H1 (cell line): Measurements from ENCODE around the gene ST14. TPM values are rescaled to one million over a fixed set of nuclear protein-coding genes. Genes with fewer than 3 reads are reported as not detected.

Source experiments
- CTCF ChIA-PET: fragments of 300-600 bp; sonication (Branson Sonifier 250); formaldehyde crosslinking; loops from one replicate; lab custom pipeline; 2021; ENCODE audit not compliant: partially characterized antibody; lab: Charles Lee
- POLR2A ChIA-PET: fragments of 300-600 bp; sonication (Branson Sonifier 250); formaldehyde crosslinking; loops from one replicate; lab custom pipeline; 2021; ENCODE audit warnings: inconsistent platforms; ENCODE audit not compliant: partially characterized antibody; lab: Charles Lee
- DNase-seq, 2 experiments: peaks; one replicate each; pipeline versions ENCODE4 v3.0.0 to v3.0.0-alpha.2; 2010 to 2022; ENCODE audit warnings: low spot score in 2 of 2, low read depth in 1 of 2, mixed read lengths in 1 of 2
- FAIRE-seq: peaks from 2 replicates; lab custom pipeline; 2011; peaks lifted over from hg19 to GRCh38; lab: Jason Lieb, UNC
- H2AFZ ChIP-seq: 2 replicates; pipeline ENCODE4 v1.8.1; 2012; ENCODE audit warnings: low read length, inconsistent platforms
- H2AK5ac ChIP-seq: 2 replicates; pipeline ENCODE4 v1.6.1; 2013; ENCODE audit warnings: low read depth, low read length
- H2BK120ac ChIP-seq: replicated peaks from 2 replicates; pipeline ENCODE3; 2013; ENCODE audit warnings: low read depth, low read length, inconsistent platforms
- H2BK12ac ChIP-seq: 2 replicates; pipeline ENCODE4 v1.6.1; 2013; ENCODE audit warnings: low read depth, low read length
- H2BK15ac ChIP-seq: 2 replicates; pipeline ENCODE4 v1.6.1; 2013; ENCODE audit warnings: low read length
- H2BK20ac ChIP-seq: 2 replicates; pipeline ENCODE4 v1.6.1; 2013; ENCODE audit warnings: low read length
- H2BK5ac ChIP-seq: 2 replicates; pipeline ENCODE4 v1.6.1; 2013; ENCODE audit warnings: low read depth, low read length
- H3K14ac ChIP-seq: 2 replicates; pipeline ENCODE4 v1.6.1; 2013; ENCODE audit warnings: inconsistent platforms; ENCODE audit not compliant: insufficient read length
- H3K18ac ChIP-seq: 2 replicates; pipeline ENCODE4 v1.6.1; 2013; ENCODE audit warnings: low read length; ENCODE audit errors: extremely low read depth
- H3K23ac ChIP-seq: 2 replicates; pipeline ENCODE4 v1.6.1; 2013; ENCODE audit warnings: inconsistent platforms; ENCODE audit not compliant: insufficient read length
- H3K23me2 ChIP-seq: 2 replicates; pipeline ENCODE4 v1.6.1; 2013; ENCODE audit warnings: low read depth, low read length
- H3K27ac ChIP-seq: 2 replicates; pipeline ENCODE4 v1.6.1; 2011; ENCODE audit warnings: low read depth, low read length, inconsistent platforms
- H3K27me3 ChIP-seq, 4 experiments: replicated peaks in 1 of 4; 1 replicate in 1 of 4; 2 replicates in 3 of 4; pipeline versions ENCODE4 v1.6.1 to v1.8.1; 2011 to 2013; ENCODE audit warnings: low read length in 3 of 4, mild to moderate bottlenecking in 3 of 4, inconsistent platforms in 2 of 4, mixed read lengths in 2 of 4, moderate library complexity in 1 of 4; ENCODE audit not compliant: control insufficient read depth in 3 of 4, insufficient read depth in 3 of 4; ENCODE audit errors: extremely low read depth in 1 of 4
- H3K36me3 ChIP-seq, 4 experiments: 2 replicates each; pipeline versions ENCODE4 v1.6.1 to v1.8.1; 2011 to 2013; ENCODE audit warnings: mild to moderate bottlenecking in 4 of 4, low read length in 3 of 4, moderate library complexity in 2 of 4, control low read depth in 1 of 4, inconsistent platforms in 1 of 4; ENCODE audit not compliant: insufficient read depth in 4 of 4, control insufficient read depth in 2 of 4
- H3K4ac ChIP-seq: replicated peaks from 2 replicates; pipeline ENCODE3; 2013; ENCODE audit warnings: low read length, low read depth, mixed read lengths, inconsistent platforms; ENCODE audit not compliant: insufficient read length
- H3K4me1 ChIP-seq, 4 experiments: replicated peaks in 1 of 4; 1 replicate in 1 of 4; 2 replicates in 3 of 4; pipeline versions ENCODE4 v1.6.1 to v1.8.1; 2011 to 2013; ENCODE audit warnings: low read length in 3 of 4, inconsistent platforms in 2 of 4, mixed read lengths in 1 of 4; ENCODE audit not compliant: insufficient read depth in 4 of 4, control insufficient read depth in 3 of 4
- H3K4me2 ChIP-seq, 2 experiments: 2 replicates each; pipeline versions ENCODE4 v1.6.1 to v1.8.1; 2011 to 2013; ENCODE audit warnings: low read depth in 2 of 2, low read length in 2 of 2, control low read depth in 1 of 2, inconsistent platforms in 1 of 2, mild to moderate bottlenecking in 1 of 2; ENCODE audit not compliant: insufficient read depth in 1 of 2
- H3K4me3 ChIP-seq, 4 experiments: fragments of 200-600, 300-600 bp in 1 of 4; sonication (generic), shearing (Covaris generic), sonication (Bioruptor Twin) in 1 of 4; 2 replicates each; pipeline versions ENCODE4 v1.5.1 to v1.8.1; 2011 to 2016; ENCODE audit warnings: low read length in 4 of 4, low read depth in 3 of 4, control low read depth in 2 of 4, inconsistent platforms in 2 of 4, mild to moderate bottlenecking in 2 of 4, mixed read lengths in 1 of 4, moderate library complexity in 1 of 4; ENCODE audit not compliant: insufficient read depth in 2 of 4; ENCODE audit errors: extremely low read depth in 1 of 4
- H3K56ac ChIP-seq: replicated peaks from 2 replicates; pipeline ENCODE3; 2013; ENCODE audit warnings: low read depth, mild to moderate bottlenecking, mixed read lengths, low read length, inconsistent platforms; ENCODE audit not compliant: insufficient read length
- H3K79me1 ChIP-seq: 2 replicates; pipeline ENCODE4 v1.6.1; 2013; ENCODE audit warnings: low read depth, low read length, control low read depth
- H3K79me2 ChIP-seq, 2 experiments: 2 replicates each; pipeline versions ENCODE4 v1.6.1 to v1.8.1; 2012 to 2013; ENCODE audit warnings: low read length in 2 of 2, mild to moderate bottlenecking in 2 of 2, inconsistent platforms in 1 of 2; ENCODE audit not compliant: insufficient read depth in 2 of 2, control insufficient read depth in 1 of 2
- H3K9ac ChIP-seq, 4 experiments: replicated peaks in 1 of 4; 1 replicate in 1 of 4; 2 replicates in 3 of 4; pipeline versions ENCODE4 v1.6.1 to v1.8.1; 2011 to 2013; ENCODE audit warnings: low read depth in 3 of 4, low read length in 3 of 4, control low read depth in 2 of 4, mild to moderate bottlenecking in 2 of 4, moderate library complexity in 2 of 4, inconsistent platforms in 1 of 4; ENCODE audit errors: extremely low read depth in 1 of 4
- H3K9me3 ChIP-seq, 2 experiments: 2 replicates each; pipeline versions ENCODE4 v1.6.1 to v1.8.1; 2012 to 2013; ENCODE audit warnings: mild to moderate bottlenecking in 2 of 2, moderate library complexity in 2 of 2, control low read depth in 1 of 2, inconsistent platforms in 1 of 2, low read depth in 1 of 2, low read length in 1 of 2, mixed read lengths in 1 of 2; ENCODE audit not compliant: insufficient read depth in 2 of 2
- H4K20me1 ChIP-seq, 2 experiments: replicated peaks in 1 of 2; 2 replicates each; pipeline versions ENCODE3 to v1.8.1; 2011 to 2013; ENCODE audit warnings: inconsistent platforms in 2 of 2, low read length in 2 of 2, mild to moderate bottlenecking in 1 of 2; ENCODE audit not compliant: insufficient read depth in 2 of 2, control insufficient read depth in 1 of 2
- H4K5ac ChIP-seq: 2 replicates; pipeline ENCODE4 v1.6.1; 2013; ENCODE audit warnings: low read length, low read depth, mixed read lengths, inconsistent platforms; ENCODE audit not compliant: insufficient read length
- H4K8ac ChIP-seq: 2 replicates; pipeline ENCODE4 v1.8.0; 2013; ENCODE audit warnings: mild to moderate bottlenecking, moderate library complexity, low read length, inconsistent platforms; ENCODE audit not compliant: insufficient read depth; ENCODE audit errors: extremely low read depth
- H4K91ac ChIP-seq: replicated peaks from 2 replicates; pipeline ENCODE3; 2013; ENCODE audit warnings: low read length, mixed read lengths, inconsistent platforms; ENCODE audit not compliant: insufficient read length
- CBX5 ChIP-seq: fragments of 300-800, 300-1000 bp; sonication (generic); IDR thresholded peaks from 2 replicates; pipeline ENCODE4 v1.7.1; 2016; ENCODE audit warnings: antibody characterized with exemption, low read length, low read depth
- CREB1 ChIP-seq: IDR thresholded peaks from 2 replicates; pipeline ENCODE4 v1.6.1; 2012; ENCODE audit warnings: inconsistent platforms
- EGR1 ChIP-seq: IDR thresholded peaks from 2 replicates; pipeline ENCODE4 v1.6.1; 2011; ENCODE audit warnings: low read depth, low read length, borderline replicate concordance
- FOSL1 ChIP-seq: IDR thresholded peaks from 2 replicates; pipeline ENCODE4 v1.6.1; 2011; ENCODE audit warnings: mild to moderate bottlenecking, low read depth, low read length, moderate library complexity; ENCODE audit not compliant: insufficient read depth
- JUND ChIP-seq: IDR thresholded peaks from 2 replicates; pipeline ENCODE4 v1.6.1; 2011; ENCODE audit warnings: mild to moderate bottlenecking, improper control_type of control experiment, low read length
- NANOG ChIP-seq: IDR thresholded peaks from 2 replicates; pipeline ENCODE4 v1.6.1; 2011; ENCODE audit warnings: low read length, low read depth, mild to moderate bottlenecking, inconsistent platforms; ENCODE audit not compliant: insufficient read depth, poor library complexity, severe bottlenecking
- RNF2 ChIP-seq: fragments of 200-900, 300-1000 bp; sonication (generic); IDR thresholded peaks from 2 replicates; pipeline ENCODE4 v1.7.1; 2016; ENCODE audit warnings: borderline replicate concordance, low read depth, mild to moderate bottlenecking, antibody characterized with exemption, low read length; ENCODE audit not compliant: poor library complexity, severe bottlenecking; ENCODE audit errors: missing control alignments
- SIX5 ChIP-seq: IDR thresholded peaks from 2 replicates; pipeline ENCODE4 v1.6.1; 2011; ENCODE audit warnings: mild to moderate bottlenecking, low read depth, low read length
- SP1 ChIP-seq: IDR thresholded peaks from 2 replicates; pipeline ENCODE4 v1.6.1; 2011; ENCODE audit warnings: low read depth, low read length
- SP4 ChIP-seq: IDR thresholded peaks from 2 replicates; pipeline ENCODE4 v1.6.1; 2012; ENCODE audit warnings: low read length, inconsistent platforms
- SRF ChIP-seq: IDR thresholded peaks from 2 replicates; pipeline ENCODE4 v1.6.1; 2011; ENCODE audit warnings: mild to moderate bottlenecking, low read depth, low read length, moderate library complexity
- SUZ12 ChIP-seq: fragments of 200-600 bp; sonication (generic); IDR thresholded peaks from 2 replicates; pipeline ENCODE4 v1.6.1; 2012; ENCODE audit warnings: mild to moderate bottlenecking, inconsistent platforms, low read length, moderate library complexity, mixed read lengths
- TAF1 ChIP-seq: IDR thresholded peaks from 2 replicates; pipeline ENCODE4 v1.6.1; 2011; ENCODE audit warnings: mild to moderate bottlenecking, low read depth, low read length
- TCF12 ChIP-seq: IDR thresholded peaks from 2 replicates; pipeline ENCODE4 v1.6.1; 2011; ENCODE audit warnings: low read depth, mild to moderate bottlenecking, low read length
- WGBS, 2 experiments: shearing (Covaris generic) in 1 of 2; methylation state at CpG; one replicate each; pipeline versions ENCODE4 v1.1.6 to v1.1.7; 2013 to 2015; ENCODE audit warnings: low lambda C conversion rate in 2 of 2, mixed read lengths in 2 of 2, inconsistent platforms in 1 of 2, low coverage in 1 of 2, missing lambda C conversion rate in 1 of 2; ENCODE audit not compliant: insufficient replicate concordance in 2 of 2, insufficient coverage in 1 of 2, insufficient read length in 1 of 2; ENCODE audit errors: extremely low coverage in 1 of 2, missing lambda C conversion rate in 1 of 2; 5-methylcytosine and 5-hydroxymethylcytosine counted together
- polyA plus RNA-seq, 7 experiments: library from polyadenylated mRNA; depleted of rRNA in 3 of 7; stranded (reverse) in 5 of 7; unstranded in 2 of 7; fragments of >200 nt in 5 of 7; fragments of 200-250 nt in 2 of 7; gene quantifications; 1 replicate in 5 of 7; 2 replicates in 1 of 7; 4 replicates in 1 of 7; pipeline versions ENCODE4 v1.2.1 to v1.2.3, GENCODE V29; 2011 to 2013; ENCODE audit warnings: missing spikeins in 2 of 7, mixed read lengths in 2 of 7
- total RNA-seq: library from RNA; stranded (reverse); fragmentation: NEBNext Ultra II Directional; extraction: Animal tissue kit (Norgen Biotek cat#: 25700); gene quantifications from 2 replicates; pipeline ENCODE4 v1.2.1, GENCODE V29; 2021
- TF ChIP-seq, protein P1 (sequence below): IDR thresholded peaks from 2 replicates; pipeline ENCODE4 v1.6.1; 2011; ENCODE audit warnings: low read depth, mild to moderate bottlenecking, low read length; ENCODE audit not compliant: insufficient read depth

Gene ST14
- total and polyA plus RNA-seq, 2 of the 8 experiments (the other 6 are each of a cell fraction or from before 2014, with no cell fraction given): 22.4 to 24.9 TPM

DNA sequence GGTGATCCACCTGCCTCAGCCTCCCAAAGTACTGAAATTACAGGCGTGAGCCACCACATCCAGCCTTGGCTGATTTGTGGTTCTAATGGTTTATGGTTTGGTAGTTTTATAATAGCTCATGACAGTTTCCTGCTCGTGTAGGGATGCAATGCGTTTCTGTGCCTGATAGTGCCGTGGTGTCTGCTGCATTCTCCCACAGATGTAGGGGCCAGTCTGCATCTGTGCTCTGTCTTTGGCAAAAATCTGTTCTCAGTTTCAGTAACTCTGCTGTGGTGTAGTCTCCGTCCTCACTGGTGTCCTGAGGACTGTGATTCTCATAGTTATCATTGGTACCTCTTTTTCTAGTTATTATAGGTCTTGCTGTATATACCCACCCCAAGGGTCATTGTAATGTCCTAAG is 16.3 kb downstream of the ST14 start:
- H3K23ac ChIP-seq: no peak overlapping the region
- no peaks in the 10 kb centered on the region for H3K23me2 ChIP-seq
- H3K36me3 ChIP-seq: no peaks in the 10 kb centered on the region
- no peak overlapping the region for H3K4me3 ChIP-seq
- no peak overlapping the region for H2BK120ac ChIP-seq
- no peak overlapping the region for H3K9ac ChIP-seq
- 88% methylated on average over 5 of the region's 5 CpGs; no CpG with 5 or more reads in 1 of the 2 experiments for WGBS, 2 experiments
- no peak overlapping the region for H3K4me2 ChIP-seq
- H3K9me3 ChIP-seq: no peaks in the 10 kb centered on the region; a peak in 1 of 4 replicates
- POLR2A ChIA-PET: no interaction called here
- H3K79me2 ChIP-seq: no peaks in the 10 kb centered on the region
- no peak overlapping the region for H2BK12ac ChIP-seq
- no peak overlapping the region for H2BK15ac ChIP-seq
- H4K91ac ChIP-seq: no peak overlapping the region
- H3K4ac ChIP-seq: no peak overlapping the region
- H3K27ac ChIP-seq: no peak overlapping the region
- H3K4me1 ChIP-seq: no peaks in the 10 kb centered on the region; a peak in 1 of 7 replicates
- no peak for DNase-seq
- H2AK5ac ChIP-seq: no peak overlapping the region
- H2BK5ac ChIP-seq: no peak overlapping the region
- no peak overlapping the region for H3K14ac ChIP-seq
- peaks cover 0 to 4% of the 10 kb centered on the region in 2 experiments for H4K20me1 ChIP-seq
- peaks cover 2 to 12% (median 10%) of the 10 kb centered on the region in 4 experiments for H3K27me3 ChIP-seq
- no peak overlapping the region for H3K56ac ChIP-seq
- CTCF ChIA-PET: no interaction called here
- no peak overlapping the region for H2AFZ ChIP-seq
- no peak overlapping the region for H2BK20ac ChIP-seq
- peaks cover 2% of the 10 kb centered on the region; the same call in 1 of the 2 replicates for H3K79me1 ChIP-seq
- H3K18ac ChIP-seq: no peak overlapping the region
- FAIRE-seq: no peak
- no peak overlapping the region for H4K5ac ChIP-seq
- no peak overlapping the region for H4K8ac ChIP-seq
- TF ChIP-seq SUZ12: no peak
- TF ChIP-seq TAF1: no peak
- no peak for TF ChIP-seq JUND
- TF ChIP-seq NANOG: no peak
- TF ChIP-seq CBX5: no peak
- TF ChIP-seq CREB1: no peak
- no peak for TF ChIP-seq SRF
- TF ChIP-seq SP4: no peak
- no peak for TF ChIP-seq EGR1
- TF ChIP-seq RNF2: no peak
- no peak for TF ChIP-seq SIX5
- TF ChIP-seq SP1: no peak
- no peak for TF ChIP-seq FOSL1
- TF ChIP-seq, protein P1, sequence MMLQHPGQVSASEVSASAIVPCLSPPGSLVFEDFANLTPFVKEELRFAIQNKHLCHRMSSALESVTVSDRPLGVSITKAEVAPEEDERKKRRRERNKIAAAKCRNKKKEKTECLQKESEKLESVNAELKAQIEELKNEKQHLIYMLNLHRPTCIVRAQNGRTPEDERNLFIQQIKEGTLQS: no peak
- TF ChIP-seq TCF12: no peak
